ENCODE data around the gene GLP2R. TPM values are rescaled to one million over a fixed set of nuclear protein-coding genes. Genes with fewer than 3 reads are reported as not detected.

GLP2R gene
- total RNA-seq, 1 experiment from 2014 or later, result 0.08 TPM

- in situ Hi-C loops (cut with HindIII; ENCODE audit: low pct_unique_long_range_greater_than_20kb, low sequenced_read_pairs), result no loop called here
- POLR2A ChIA-PET, result no interaction called here
Measured at GRCh38 chr17:9938764-9939163, 113.0 kb downstream of the GLP2R start.

GRCh38 chr17:9940841-9941240 lies 115.1 kb downstream of the GLP2R start:
- POLR2A ChIA-PET, result no interaction called here
- Histone ChIP-seq H3K27me3 (ENCODE audit: control insufficient read depth, insufficient read depth, low read length) (peaks cover 3% of the 10 kb centered on the region; the same call in 1 of the 2 replicates), H3K36me3 (ENCODE audit: control insufficient read depth, insufficient read depth, low read length) (no peaks in the 10 kb centered on the region), H3K27ac (ENCODE audit: low read length) (no peak overlapping the region), H3K9me3 (ENCODE audit: control insufficient read depth, insufficient read depth, low read depth, low read length) (no peaks in the 10 kb centered on the region), H3K4me1 (ENCODE audit: control insufficient read depth, insufficient read depth, low read length) (no peaks in the 10 kb centered on the region), H3K4me3 (ENCODE audit: low read depth in 2 of 2, low read length in 2 of 2) (no peak overlapping the region)
- DNase-seq (ENCODE audit: low read depth, low spot score) (no peak), ATAC-seq (no peak)
- in situ Hi-C loops (cut with HindIII; ENCODE audit: low pct_unique_long_range_greater_than_20kb, low sequenced_read_pairs) (no loop called here), intact Hi-C loops (cut with micrococcal nuclease; ENCODE audit: unreplicated experiment) (no loop called here)
- no peak for TF ChIP-seq SIN3A (IDR thresholded peaks at IDR 0.05; ENCODE audit: borderline replicate concordance, insufficient read depth, low read depth, low read length)
- no peak for TF ChIP-seq POLR2AphosphoS5 (IDR thresholded peaks at IDR 0.05; ENCODE audit: low read depth, low read length)
- CTCF ChIA-PET, result no interaction called here
- no TSS peak for BruUV-seq (replicated peaks)

More at GRCh38 chr17:9938764-9939163, 113.0 kb downstream of the GLP2R start:
- no peak for DNase-seq (ENCODE audit: low read depth, low spot score)
- Histone ChIP-seq H3K4me3 (ENCODE audit: low read depth in 2 of 2, low read length in 2 of 2) (no peak overlapping the region), H3K36me3 (ENCODE audit: control insufficient read depth, insufficient read depth, low read length) (no peaks in the 10 kb centered on the region), H3K4me1 (ENCODE audit: control insufficient read depth, insufficient read depth, low read length) (no peaks in the 10 kb centered on the region), H3K27me3 (ENCODE audit: control insufficient read depth, insufficient read depth, low read length) (no peaks in the 10 kb centered on the region), H3K9me3 (ENCODE audit: control insufficient read depth, insufficient read depth, low read depth, low read length) (no peaks in the 10 kb centered on the region), H3K27ac (ENCODE audit: low read length) (no peak overlapping the region)
- intact Hi-C loops (cut with micrococcal nuclease; ENCODE audit: unreplicated experiment), result no loop called here
- no TSS peak for BruUV-seq (replicated peaks)
- no peak for TF ChIP-seq TCF7L2 (IDR thresholded peaks at IDR 0.05; ENCODE audit: low read depth, low read length)
- TF ChIP-seq POLR2AphosphoS5 (IDR thresholded peaks at IDR 0.05; ENCODE audit: low read depth, low read length), result no peak
- no peak for TF ChIP-seq CTCF (IDR thresholded peaks at IDR 0.05)
- no peak for TF ChIP-seq SIN3A (IDR thresholded peaks at IDR 0.05; ENCODE audit: borderline replicate concordance, insufficient read depth, low read depth, low read length)
- TF ChIP-seq REST (IDR thresholded peaks at IDR 0.05; ENCODE audit: insufficient read depth in 1 of 2, low read depth in 2 of 2, low read length in 1 of 2), result no peak
- ATAC-seq, result no peak
- CTCF ChIA-PET, result interaction anchor here (0.6 kb wide), 1 partner anchor 1044 kb away, joined by 5 read pairs; no protein-coding TSS in a partner anchor

- in situ Hi-C loops (cut with HindIII; ENCODE audit: low pct_unique_long_range_greater_than_20kb, low sequenced_read_pairs) (no loop called here), intact Hi-C loops (cut with micrococcal nuclease; ENCODE audit: unreplicated experiment) (no loop called here)
- no peak overlapping the region for H3K4me3 ChIP-seq (ENCODE audit: low read depth in 2 of 2, low read length in 2 of 2)
- no TSS peak for BruUV-seq (replicated peaks)
- POLR2A ChIA-PET, result no interaction called here
- no peaks in the 10 kb centered on the region for H3K36me3 ChIP-seq (ENCODE audit: control insufficient read depth, insufficient read depth, low read length)
- H3K4me1 ChIP-seq (ENCODE audit: control insufficient read depth, insufficient read depth, low read length), result no peaks in the 10 kb centered on the region
- H3K27me3 ChIP-seq (ENCODE audit: control insufficient read depth, insufficient read depth, low read length), result peaks cover 3% of the 10 kb centered on the region; the same call in 1 of the 2 replicates
- CTCF ChIA-PET, result no interaction called here
- no peak for DNase-seq (ENCODE audit: low read depth, low spot score)
- no peak for ATAC-seq
- TF ChIP-seq POLR2AphosphoS5 (IDR thresholded peaks at IDR 0.05; ENCODE audit: low read depth, low read length) (no peak), REST (IDR thresholded peaks at IDR 0.05; ENCODE audit: insufficient read depth in 1 of 2, low read depth in 2 of 2, low read length in 1 of 2) (no peak), TCF7L2 (IDR thresholded peaks at IDR 0.05; ENCODE audit: low read depth, low read length) (no peak), SIN3A (IDR thresholded peaks at IDR 0.05; ENCODE audit: borderline replicate concordance, insufficient read depth, low read depth, low read length) (no peak), CTCF (IDR thresholded peaks at IDR 0.05) (no peak)
- H3K27ac ChIP-seq (ENCODE audit: low read length), result no peak overlapping the region
- H3K9me3 ChIP-seq (ENCODE audit: control insufficient read depth, insufficient read depth, low read depth, low read length), result no peaks in the 10 kb centered on the region
Measured at GRCh38 chr17:9941305-9941704, 115.6 kb downstream of the GLP2R start.

Measured in Panc1 (cell line).